Measurements from ENCODE around the gene CDK5RAP2.
"Not testable (repeated sequence)": the region's sequence is repeated elsewhere in the genome, so short reads cannot be mapped to it uniquely, and the experiment has no call there.

The CDK5RAP2 gene

GRCh38 chr9:120528829-120529228 is 51.1 kb downstream of the CDK5RAP2 start:
- FAIRE-seq (no peak), DNase-seq (ENCODE audit: insufficient read length, low spot score) (no peak)
- TF ChIP-seq POLR2A (IDR thresholded peaks at IDR 0.05; ENCODE audit: low read depth, low read length): no peak

GRCh38 chr9:120528327-120528726 is 51.6 kb downstream of the CDK5RAP2 start:
- no peak for FAIRE-seq
- DNase-seq (ENCODE audit: insufficient read length, low spot score): no peak

GRCh38 chr9:120526534-120526933 is 53.4 kb downstream of the CDK5RAP2 start:
- FAIRE-seq: no peak
- TF ChIP-seq POLR2A (IDR thresholded peaks at IDR 0.05; ENCODE audit: low read depth, low read length): no peak
- no peak for DNase-seq (ENCODE audit: insufficient read length, low spot score)

More at GRCh38 chr9:120528327-120528726, 51.6 kb downstream of the CDK5RAP2 start:
- no peak for TF ChIP-seq POLR2A (IDR thresholded peaks at IDR 0.05; ENCODE audit: low read depth, low read length)

GRCh38 chr9:120524863-120525262 is 55.1 kb downstream of the CDK5RAP2 start:
- DNase-seq (ENCODE audit: insufficient read length, low spot score) (no peak), FAIRE-seq (no peak)
- TF ChIP-seq POLR2A (IDR thresholded peaks at IDR 0.05; ENCODE audit: low read depth, low read length): no peak

GRCh38 chr9:120524038-120524437 is 55.9 kb downstream of the CDK5RAP2 start:
- FAIRE-seq: no peak
- no peak for DNase-seq (ENCODE audit: insufficient read length, low spot score)
- no peak for TF ChIP-seq POLR2A (IDR thresholded peaks at IDR 0.05; ENCODE audit: low read depth, low read length)

- DNase-seq (ENCODE audit: insufficient read length, low spot score) (no peak), FAIRE-seq (peak; percentile 30)
- TF ChIP-seq POLR2A (IDR thresholded peaks at IDR 0.05; ENCODE audit: low read depth, low read length): no peak
These were observed 57.4 kb downstream of the CDK5RAP2 start for GRCh38 chr9:120522558-120522957.

- FAIRE-seq (no peak), DNase-seq (ENCODE audit: insufficient read length, low spot score) (no peak)
- no peak for TF ChIP-seq POLR2A (IDR thresholded peaks at IDR 0.05; ENCODE audit: low read depth, low read length)
These were observed 57.9 kb downstream of the CDK5RAP2 start for GRCh38 chr9:120522032-120522431.

GRCh38 chr9:120521101-120521500 is 58.9 kb downstream of the CDK5RAP2 start:
- no peak for TF ChIP-seq POLR2A (IDR thresholded peaks at IDR 0.05; ENCODE audit: low read depth, low read length)
- no peak for DNase-seq (ENCODE audit: insufficient read length, low spot score)
- peak; percentile 52 for FAIRE-seq

GRCh38 chr9:120515996-120516395 is 64.0 kb downstream of the CDK5RAP2 start:
- not testable (repeated sequence) for DNase-seq (ENCODE audit: insufficient read length, low spot score); FAIRE-seq

GRCh38 chr9:120515481-120515880 is 64.5 kb downstream of the CDK5RAP2 start:
- DNase-seq (ENCODE audit: insufficient read length, low spot score): not testable (repeated sequence)

GRCh38 chr9:120514405-120514804 is 65.6 kb downstream of the CDK5RAP2 start:
- no peak for FAIRE-seq
- DNase-seq (ENCODE audit: insufficient read length, low spot score): no peak
- no peak for TF ChIP-seq POLR2A (IDR thresholded peaks at IDR 0.05; ENCODE audit: low read depth, low read length)

More at GRCh38 chr9:120515481-120515880, 64.5 kb downstream of the CDK5RAP2 start:
- not testable (repeated sequence) for FAIRE-seq

- FAIRE-seq (no peak), DNase-seq (ENCODE audit: insufficient read length, low spot score) (no peak)
- no peak for TF ChIP-seq POLR2A (IDR thresholded peaks at IDR 0.05; ENCODE audit: low read depth, low read length)
These were observed 66.1 kb downstream of the CDK5RAP2 start for GRCh38 chr9:120513825-120514396.

GRCh38 chr9:120510816-120511215 is 69.2 kb downstream of the CDK5RAP2 start:
- no peak for DNase-seq (ENCODE audit: insufficient read length, low spot score)
- FAIRE-seq: no peak
- TF ChIP-seq POLR2A (IDR thresholded peaks at IDR 0.05; ENCODE audit: low read depth, low read length): no peak

- no peak for TF ChIP-seq POLR2A (IDR thresholded peaks at IDR 0.05; ENCODE audit: low read depth, low read length)
- FAIRE-seq: no peak
- DNase-seq (ENCODE audit: insufficient read length, low spot score): no peak
These were observed 71.9 kb downstream of the CDK5RAP2 start for GRCh38 chr9:120507936-120508510.

GRCh38 chr9:120505186-120505585 is 74.8 kb downstream of the CDK5RAP2 start:
- TF ChIP-seq POLR2A (IDR thresholded peaks at IDR 0.05; ENCODE audit: low read depth, low read length): no peak
- DNase-seq (ENCODE audit: insufficient read length, low spot score) (no peak), FAIRE-seq (no peak)

Data from H54 (cell line).